Inferior parietal cortex (tissue), 1 donor: ENCODE measurements around the gene MYO7A.
A peak's percentile ranks its signal among the peaks of the same experiment; 100 is the strongest.

ENCODE experiments used
- DNase-seq: peaks from one replicate; pipeline ENCODE4 v3.0.0-alpha.2; 2016; ENCODE audit errors: extremely low spot score

The MYO7A gene

DNA sequence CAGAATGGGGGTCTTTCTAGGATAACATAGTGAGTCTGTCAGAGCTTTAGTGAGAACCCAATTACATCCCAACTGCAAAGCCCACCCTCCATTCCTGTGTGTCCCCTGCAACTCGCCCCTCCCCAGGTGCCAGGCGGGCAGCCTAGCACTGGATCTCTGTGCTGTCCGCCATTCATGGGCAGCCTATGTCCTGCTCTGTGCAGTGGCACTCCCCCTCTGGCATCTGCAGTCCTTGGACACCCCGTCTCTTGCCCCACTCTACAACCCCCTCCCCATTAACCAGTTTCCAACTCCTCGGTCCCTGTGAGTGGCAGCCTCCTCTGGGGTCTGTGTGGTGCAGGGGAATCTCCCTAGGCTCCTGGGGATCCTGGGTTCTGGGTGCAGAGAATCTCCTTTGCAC lies 37.0 kb downstream of the MYO7A start:
- no peak for DNase-seq

GRCh38 chr11:77166021-77166420 lies 38.0 kb downstream of the MYO7A start:
- DNase-seq = no peak

DNA sequence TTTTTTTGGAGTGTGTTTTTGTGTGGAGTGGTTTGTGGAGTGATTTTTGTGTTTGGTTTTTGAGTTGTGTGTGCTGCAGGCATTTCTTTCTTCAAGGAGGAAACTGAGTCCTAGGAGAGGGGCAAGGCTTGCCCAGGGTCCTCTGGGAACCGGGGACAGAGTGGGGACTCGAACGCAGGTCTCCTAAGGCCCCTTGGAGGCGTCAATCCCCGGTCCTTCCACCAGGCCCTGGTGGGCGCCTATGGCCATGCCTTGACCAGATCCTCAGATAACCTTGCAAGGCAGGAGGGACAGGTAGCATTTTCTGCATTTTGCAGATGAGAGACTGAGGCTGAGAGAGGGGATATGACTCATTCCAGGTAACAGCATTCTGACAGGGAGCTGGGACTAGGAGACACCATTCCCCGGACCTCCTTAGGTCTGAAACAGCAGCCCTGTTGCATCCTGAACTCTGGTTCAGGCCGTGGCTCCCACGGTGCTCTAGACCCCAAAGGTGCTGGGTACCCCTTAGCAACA lies 39.1 kb downstream of the MYO7A start:
- DNase-seq = no peak

- DNase-seq = no peak
These were observed 39.7 kb downstream of the MYO7A start for GRCh38 chr11:77167791-77168190.

DNA sequence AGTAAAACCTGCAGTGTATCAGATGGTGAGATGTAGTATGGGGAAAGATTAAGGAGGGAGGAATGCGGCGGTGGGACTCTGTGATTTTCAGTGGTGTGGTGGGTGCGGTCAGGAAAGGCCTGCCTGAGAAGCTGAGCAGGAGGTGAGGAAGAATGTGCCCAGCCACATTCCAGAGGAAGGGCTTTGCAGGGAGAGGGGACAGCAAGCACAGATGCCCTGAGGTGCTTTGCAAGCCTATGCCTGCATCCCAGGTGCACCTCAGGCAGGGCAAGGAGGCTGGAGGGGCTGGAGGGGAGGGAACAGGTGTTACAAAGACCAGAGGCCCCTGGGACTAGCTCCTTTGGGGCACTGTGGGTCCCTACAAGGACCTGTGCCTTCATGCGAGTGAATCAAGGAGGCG lies 42.1 kb downstream of the MYO7A start:
- DNase-seq = no peak

DNA sequence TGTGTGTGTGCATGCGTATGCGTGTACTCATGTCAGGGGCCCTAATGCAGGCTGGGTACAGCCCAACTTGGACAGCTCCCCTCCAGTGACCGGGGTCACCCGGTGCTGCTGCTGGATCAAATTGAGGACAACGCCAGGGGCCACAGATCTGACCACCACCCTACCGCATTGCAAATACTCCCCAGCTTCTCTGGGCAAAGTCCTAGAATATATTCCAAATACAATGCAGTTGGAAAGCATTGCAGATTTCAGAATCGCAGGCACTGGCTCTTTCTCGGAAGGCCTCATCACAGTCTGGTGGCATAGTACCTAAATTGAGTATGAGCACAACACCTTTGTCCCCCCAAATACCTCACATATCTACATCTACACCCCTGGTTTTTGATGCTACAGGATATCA lies 43.2 kb downstream of the MYO7A start:
- DNase-seq = no peak

DNA sequence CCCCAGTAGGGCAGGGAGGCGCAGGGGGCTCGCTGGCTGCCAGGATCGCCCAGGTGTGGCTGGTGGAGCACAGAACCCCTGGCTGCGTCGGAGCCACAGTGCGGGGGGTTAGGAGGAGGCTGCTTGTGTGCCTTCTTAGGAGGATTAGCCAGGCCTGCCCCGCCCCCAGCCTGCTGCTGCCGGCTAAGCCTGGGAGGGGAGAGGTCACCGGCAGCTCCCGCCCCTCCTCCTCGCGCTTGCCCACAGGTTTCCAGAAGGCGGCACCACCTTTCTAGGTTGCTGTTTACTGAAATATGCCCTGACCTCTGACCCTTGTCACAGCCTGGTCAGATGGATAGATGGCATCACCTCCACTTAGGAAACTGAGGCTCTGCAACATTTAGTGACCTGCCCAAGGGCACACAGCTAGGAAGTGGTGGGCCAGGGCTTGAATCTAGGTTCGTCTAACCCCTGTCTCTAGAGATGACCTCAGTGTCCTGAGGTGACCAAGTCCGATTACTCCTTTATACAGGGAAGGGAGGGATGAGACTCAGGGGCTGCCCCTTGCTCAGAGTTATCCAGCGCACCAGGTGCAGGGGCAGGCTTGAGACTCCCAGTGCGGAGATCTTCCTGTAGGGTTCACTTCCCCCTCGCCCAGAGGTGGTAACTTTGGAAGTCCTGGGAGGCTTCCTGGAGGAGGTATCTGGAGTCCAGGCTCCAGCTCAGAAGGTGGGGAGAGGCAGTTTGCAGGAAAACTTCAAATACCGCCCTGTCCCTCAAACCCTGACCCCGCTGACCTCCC lies 44.0 kb downstream of the MYO7A start:
- no peak for DNase-seq

- DNase-seq = no peak
These were observed 44.6 kb downstream of the MYO7A start for GRCh38 chr11:77172666-77172982.

GRCh38 chr11:77173494-77173893 lies 45.4 kb downstream of the MYO7A start:
- DNase-seq = no peak

DNA sequence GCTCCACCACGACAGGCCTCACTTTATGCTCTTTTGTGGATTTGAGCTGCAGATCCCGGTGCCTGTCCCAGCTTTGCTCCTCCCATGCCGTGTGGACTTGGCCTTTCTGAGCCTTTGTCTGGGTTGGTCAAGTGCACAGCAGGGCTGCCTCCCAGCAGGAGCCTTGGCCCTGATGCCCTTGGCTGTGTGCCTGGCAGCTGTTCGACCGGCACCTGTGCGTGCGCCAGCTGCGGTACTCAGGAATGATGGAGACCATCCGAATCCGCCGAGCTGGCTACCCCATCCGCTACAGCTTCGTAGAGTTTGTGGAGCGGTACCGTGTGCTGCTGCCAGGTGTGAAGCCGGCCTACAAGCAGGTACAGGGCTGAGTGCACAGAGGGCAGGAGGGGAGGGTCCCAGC lies 46.5 kb downstream of the MYO7A start:
- no peak for DNase-seq

DNA sequence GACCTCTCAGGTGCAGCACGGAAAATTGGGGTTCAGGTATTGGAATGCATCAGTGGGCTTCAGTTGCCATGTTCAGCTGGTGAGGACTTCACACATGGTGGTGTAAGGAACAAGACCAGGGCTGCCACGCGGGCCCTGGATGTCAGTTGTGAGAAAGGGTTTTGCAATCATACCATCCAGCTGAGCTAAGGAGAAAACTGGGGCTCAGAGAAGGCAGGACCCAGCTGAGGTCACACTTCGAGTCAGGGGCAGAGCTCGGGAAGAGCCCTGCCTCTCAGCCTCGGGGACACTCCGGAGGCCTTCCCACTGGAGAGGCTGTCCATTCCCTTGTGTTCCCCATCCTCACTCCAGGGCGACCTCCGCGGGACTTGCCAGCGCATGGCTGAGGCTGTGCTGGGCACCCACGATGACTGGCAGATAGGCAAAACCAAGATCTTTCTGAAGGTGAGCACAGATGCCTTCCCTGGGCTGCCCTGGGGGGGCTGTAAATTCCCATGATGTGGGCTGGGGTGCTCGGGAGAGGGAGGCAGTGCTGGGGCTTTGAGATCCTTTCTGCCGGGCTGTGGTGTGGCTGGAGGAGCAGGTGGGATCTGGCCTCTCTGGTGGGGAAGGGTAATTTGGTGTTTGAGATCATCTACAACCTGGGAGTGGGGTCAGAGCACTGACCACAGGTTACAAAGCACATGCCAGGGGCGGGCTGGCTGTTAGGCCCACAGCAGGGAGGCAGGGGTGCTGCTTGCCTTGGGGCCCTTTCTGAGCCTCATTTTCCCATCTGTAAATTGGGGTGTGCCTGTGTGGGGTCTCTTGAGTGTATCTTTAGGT lies 47.2 kb downstream of the MYO7A start:
- DNase-seq = no peak

DNA sequence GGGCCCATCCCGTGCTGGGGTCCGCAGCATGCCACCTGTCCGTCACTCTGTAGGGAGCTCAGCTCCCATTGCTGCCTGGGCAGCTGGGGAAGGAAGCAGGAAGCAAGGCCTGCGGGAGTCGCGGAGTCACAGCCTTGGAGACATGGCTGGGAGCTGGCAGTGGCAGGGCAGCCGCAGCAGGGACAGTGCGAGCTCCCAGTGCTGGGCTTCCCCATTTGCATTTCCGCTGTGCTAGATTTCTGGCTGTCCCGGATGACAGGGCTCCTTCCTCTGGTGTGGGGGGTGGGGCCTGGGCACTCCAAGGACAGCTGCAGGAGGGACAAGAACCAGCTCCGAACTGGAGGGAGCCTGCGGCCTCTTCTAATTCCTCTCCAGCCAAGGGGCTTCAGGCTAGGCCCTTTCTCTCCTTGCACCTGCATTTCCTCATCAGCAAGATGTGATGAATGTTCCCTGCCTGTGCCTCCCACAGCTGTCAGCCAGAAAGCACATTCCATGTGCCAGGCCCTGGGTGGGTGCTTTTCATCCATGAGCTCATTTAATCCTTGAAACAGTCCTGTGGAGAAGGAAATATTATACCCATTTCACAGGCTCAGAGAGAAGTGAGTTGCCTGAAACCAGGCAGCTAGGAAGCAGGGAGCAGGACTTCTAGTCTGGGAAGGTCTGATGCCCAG lies 48.0 kb downstream of the MYO7A start:
- DNase-seq = no peak

GRCh38 chr11:77176996-77177395 lies 49.0 kb downstream of the MYO7A start:
- no peak for DNase-seq

DNA sequence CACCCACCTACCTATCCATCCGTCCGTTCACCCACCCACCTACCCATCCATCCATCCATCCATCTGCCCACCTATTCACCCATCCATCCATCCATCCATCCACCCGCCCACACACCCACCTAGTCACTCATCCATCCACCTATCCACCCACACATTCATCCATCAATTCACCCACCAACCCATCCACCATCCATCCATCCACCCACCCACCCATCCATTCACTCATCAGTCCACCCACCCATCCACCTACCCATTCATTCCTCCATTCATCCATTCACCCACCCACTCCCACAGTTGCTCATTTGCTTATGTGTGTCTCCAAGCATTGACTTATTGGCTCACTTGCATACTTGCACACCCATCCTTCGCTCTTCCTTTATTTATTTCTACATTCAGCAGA lies 50.1 kb downstream of the MYO7A start:
- DNase-seq = no peak

DNA sequence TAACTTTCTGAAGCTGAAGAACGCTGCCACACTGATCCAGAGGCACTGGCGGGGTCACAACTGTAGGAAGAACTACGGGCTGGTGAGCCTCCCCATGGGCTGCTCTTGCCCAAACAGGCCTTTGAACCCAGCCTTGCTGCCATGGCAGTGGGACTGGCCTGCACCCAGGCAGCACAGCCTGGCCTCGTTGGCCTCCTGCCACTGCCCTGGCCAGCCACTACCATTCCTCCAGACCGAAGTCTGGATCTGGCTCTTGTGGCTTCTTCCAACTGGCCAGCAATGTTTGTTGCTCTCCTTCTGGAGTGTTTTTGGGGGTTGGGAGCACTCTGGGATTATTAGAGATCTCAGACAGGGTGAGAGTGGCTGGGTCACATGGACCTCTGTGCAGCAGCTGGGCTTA lies 51.0 kb downstream of the MYO7A start:
- no peak for DNase-seq

GRCh38 chr11:77179681-77180080 lies 51.6 kb downstream of the MYO7A start:
- DNase-seq = no peak

DNA sequence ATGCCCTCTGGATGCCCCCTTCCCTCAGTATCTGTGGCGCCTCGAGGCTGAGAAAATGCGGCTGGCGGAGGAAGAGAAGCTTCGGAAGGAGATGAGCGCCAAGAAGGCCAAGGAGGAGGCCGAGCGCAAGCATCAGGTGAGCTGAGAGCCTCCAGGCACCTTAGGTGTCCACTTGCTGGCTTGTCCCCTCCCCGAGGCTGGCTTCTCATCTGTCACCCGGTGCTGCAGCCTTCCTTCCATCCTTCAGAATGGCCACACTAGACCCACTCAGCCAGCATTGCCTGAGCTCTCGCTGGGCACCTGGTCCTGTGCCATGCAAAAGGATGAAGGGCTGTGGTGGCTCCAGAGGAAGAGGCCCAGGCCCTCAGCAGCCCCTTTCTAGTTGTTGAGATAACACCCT lies 52.3 kb downstream of the MYO7A start:
- DNase-seq = no peak

GRCh38 chr11:77181226-77181625 lies 53.2 kb downstream of the MYO7A start:
- DNase-seq = no peak

- DNase-seq = no peak
These were observed 53.9 kb downstream of the MYO7A start for GRCh38 chr11:77181799-77182541.

GRCh38 chr11:77182542-77183430 lies 54.7 kb downstream of the MYO7A start:
- DNase-seq = no peak

DNA sequence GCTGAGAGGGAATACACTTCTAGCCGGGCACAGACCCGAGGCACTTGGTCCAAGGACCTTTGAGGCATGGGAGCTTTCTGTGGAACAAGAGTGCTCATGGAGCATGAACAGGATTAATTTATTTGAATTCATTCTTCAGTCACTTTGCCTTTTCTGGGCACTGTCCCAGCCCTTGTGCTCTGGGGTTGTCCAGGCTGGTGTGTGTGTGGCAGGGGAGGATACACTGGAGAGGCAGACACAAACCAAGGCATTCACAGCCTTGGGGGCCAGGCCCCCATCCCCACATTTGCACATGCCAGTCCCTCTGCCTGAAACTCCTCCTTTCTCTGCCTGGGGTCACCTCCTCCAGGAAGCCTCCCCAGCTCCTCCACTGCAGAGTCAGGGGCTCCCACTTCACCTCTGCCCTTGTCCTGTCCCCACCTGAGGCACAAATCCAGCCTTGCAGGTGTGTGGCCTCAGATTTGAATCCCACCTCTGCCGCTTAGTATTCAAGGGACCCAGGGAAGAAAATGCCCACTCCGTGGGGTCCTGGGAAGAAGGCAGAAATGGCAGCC lies 55.5 kb downstream of the MYO7A start:
- DNase-seq = peak; percentile 17
